HG03457 (cell line): Measurements from ENCODE around the gene RUNX2.
"Not testable (repeated sequence)": the region's sequence is repeated elsewhere in the genome, so short reads cannot be mapped to it uniquely, and the experiment has no call there.

ENCODE experiments used
- ATAC-seq: cut with Tn5 transposase; IDR thresholded peaks from one replicate; pipeline ENCODE4 v1.9.1; 2021; ENCODE audit warnings: moderate number of reproducible peaks; ENCODE audit not compliant: unreplicated experiment

The RUNX2 gene

GRCh38 chr6:45450831-45451230 is 122.7 kb downstream of the RUNX2 start:
- ATAC-seq, result no peak

GRCh38 chr6:45454008-45454911 is 126.1 kb downstream of the RUNX2 start:
- no peak for ATAC-seq

GRCh38 chr6:45455408-45455807 is 127.3 kb downstream of the RUNX2 start:
- ATAC-seq, result no peak

- no peak for ATAC-seq
These were observed 129.0 kb downstream of the RUNX2 start for GRCh38 chr6:45457141-45457540.

GRCh38 chr6:45458672-45459071 is 130.5 kb downstream of the RUNX2 start:
- no peak for ATAC-seq

GRCh38 chr6:45460166-45460565 is 132.0 kb downstream of the RUNX2 start:
- no peak for ATAC-seq

GRCh38 chr6:45461486-45461885 is 133.4 kb downstream of the RUNX2 start:
- no peak for ATAC-seq

GRCh38 chr6:45462190-45463134 is 134.3 kb downstream of the RUNX2 start:
- ATAC-seq, result no peak

- ATAC-seq, result no peak
These were observed 136.6 kb downstream of the RUNX2 start for GRCh38 chr6:45464685-45465084.

GRCh38 chr6:45466686-45467085 is 138.6 kb downstream of the RUNX2 start:
- no peak for ATAC-seq

GRCh38 chr6:45467417-45467816 is 139.3 kb downstream of the RUNX2 start:
- not testable (repeated sequence) for ATAC-seq

GRCh38 chr6:45467853-45468252 is 139.7 kb downstream of the RUNX2 start:
- ATAC-seq, result no peak

GRCh38 chr6:45469663-45470062 is 141.5 kb downstream of the RUNX2 start:
- no peak for ATAC-seq

- no peak for ATAC-seq
These were observed 142.1 kb downstream of the RUNX2 start for GRCh38 chr6:45470131-45470738.

GRCh38 chr6:45472382-45472781 is 144.3 kb downstream of the RUNX2 start:
- ATAC-seq, result no peak

GRCh38 chr6:45473121-45473993 is 145.2 kb downstream of the RUNX2 start:
- no peak for ATAC-seq

- ATAC-seq, result no peak
These were observed 146.2 kb downstream of the RUNX2 start for GRCh38 chr6:45474376-45474775.

- ATAC-seq, result no peak
These were observed 148.2 kb downstream of the RUNX2 start for GRCh38 chr6:45476341-45476740.

GRCh38 chr6:45477278-45477677 is 149.1 kb downstream of the RUNX2 start:
- ATAC-seq, result no peak

- ATAC-seq, result no peak
These were observed 149.7 kb downstream of the RUNX2 start for GRCh38 chr6:45477790-45478189.
